HG02763 (cell line): ENCODE data around the gene USP22.

Source experiments
- ATAC-seq: cut with Tn5 transposase; IDR thresholded peaks from one replicate; pipeline ENCODE4 v1.9.1; 2021; ENCODE audit warnings: mild to moderate bottlenecking, moderate library complexity; ENCODE audit not compliant: unreplicated experiment

USP22 gene

GRCh38 chr17:21021208-21021803 is 21.5 kb downstream of the USP22 start:
- no peak for ATAC-seq

- ATAC-seq: no peak
These were observed 22.2 kb downstream of the USP22 start for GRCh38 chr17:21020622-21021021.

- no peak for ATAC-seq
These were observed 22.7 kb downstream of the USP22 start for GRCh38 chr17:21019976-21020586.

GRCh38 chr17:21018894-21019293 is 23.9 kb downstream of the USP22 start:
- no peak for ATAC-seq

- ATAC-seq: no peak
These were observed 24.9 kb downstream of the USP22 start for GRCh38 chr17:21017861-21018260.

GRCh38 chr17:21017256-21017655 is 25.6 kb downstream of the USP22 start:
- no peak for ATAC-seq

- no peak for ATAC-seq
These were observed 26.0 kb downstream of the USP22 start for GRCh38 chr17:21016826-21017225.

GRCh38 chr17:21015564-21015963 is 27.2 kb downstream of the USP22 start:
- no peak for ATAC-seq

- ATAC-seq: no peak
These were observed 28.3 kb downstream of the USP22 start for GRCh38 chr17:21014498-21014897.

GRCh38 chr17:21013983-21014382 is 28.8 kb downstream of the USP22 start:
- no peak for ATAC-seq

- no peak for ATAC-seq
These were observed 30.1 kb downstream of the USP22 start for GRCh38 chr17:21012736-21013135.

- no peak for ATAC-seq
These were observed 31.9 kb downstream of the USP22 start for GRCh38 chr17:21010705-21011596.

GRCh38 chr17:21008992-21009671 is 33.7 kb downstream of the USP22 start:
- ATAC-seq: no peak

- ATAC-seq: no peak
These were observed 34.5 kb downstream of the USP22 start for GRCh38 chr17:21008160-21008915.

- no peak for ATAC-seq
These were observed 35.2 kb downstream of the USP22 start for GRCh38 chr17:21007646-21008045.

GRCh38 chr17:21005803-21006202 is 37.0 kb downstream of the USP22 start:
- no peak for ATAC-seq

- no peak for ATAC-seq
These were observed 37.4 kb downstream of the USP22 start for GRCh38 chr17:21005367-21005766.

GRCh38 chr17:21004016-21004930 is 38.5 kb downstream of the USP22 start:
- no peak for ATAC-seq

- no peak for ATAC-seq
These were observed 39.7 kb downstream of the USP22 start for GRCh38 chr17:21003007-21003621.
